T-helper 22 cell (primary cell): ENCODE results near the gene CDC42EP2.

Source experiments
- DNase-seq: peaks from one replicate; pipeline ENCODE4 v3.0.0-alpha.2; 2020; ENCODE audit warnings: low read depth

The CDC42EP2 gene

GRCh38 chr11:65356394-65356972, 41.8 kb downstream of the CDC42EP2 start:
- no peak for DNase-seq

GRCh38 chr11:65357856-65358356, 43.2 kb downstream of the CDC42EP2 start:
- DNase-seq = no peak

GRCh38 chr11:65362320-65362931, 47.8 kb downstream of the CDC42EP2 start:
- DNase-seq = no peak

- DNase-seq = no peak
Measured at GRCh38 chr11:65362966-65363365, 48.3 kb downstream of the CDC42EP2 start.

GRCh38 chr11:65363770-65364169, 49.1 kb downstream of the CDC42EP2 start:
- DNase-seq = no peak

GRCh38 chr11:65366340-65366773, 51.7 kb downstream of the CDC42EP2 start:
- DNase-seq = no peak

GRCh38 chr11:65370659-65371049, 56.0 kb downstream of the CDC42EP2 start:
- DNase-seq = no peak
